ENCODE measurements around the gene FBXL7.

The FBXL7 gene

DNA sequence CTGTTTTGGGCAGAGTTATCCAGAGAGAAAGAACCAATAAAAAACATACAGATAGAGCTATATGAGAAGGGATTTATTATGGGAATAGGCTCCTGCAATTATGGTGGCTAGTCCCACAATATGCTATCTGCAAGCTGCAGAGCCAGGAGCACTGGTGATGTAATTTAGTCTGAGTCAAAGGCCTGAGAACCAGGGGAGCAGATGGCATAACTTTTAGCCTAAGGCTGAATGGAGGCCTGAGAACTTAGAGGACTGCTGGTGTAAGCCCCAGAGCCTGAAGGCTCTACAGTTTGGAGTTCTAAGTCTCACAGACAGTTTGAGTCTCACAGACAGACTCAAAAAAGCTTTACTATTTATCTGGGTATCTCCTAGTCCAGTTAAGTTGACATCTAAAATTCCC is 263.8 kb downstream of the FBXL7 start:
- Mint-ChIP-seq H3K27me3 (ENCODE audit: low read depth) (no peaks in the 10 kb centered on the region), H3K36me3 (ENCODE audit: low read depth) (no peaks in the 10 kb centered on the region), H3K4me1 (ENCODE audit: low read depth) (no peaks in the 10 kb centered on the region), H3K27ac (no peak overlapping the region), H3K9me3 (peaks cover 25% of the 10 kb centered on the region), H3K4me3 (no peak overlapping the region)
- DNase-seq (ENCODE audit: low spot score) = no peak

DNA sequence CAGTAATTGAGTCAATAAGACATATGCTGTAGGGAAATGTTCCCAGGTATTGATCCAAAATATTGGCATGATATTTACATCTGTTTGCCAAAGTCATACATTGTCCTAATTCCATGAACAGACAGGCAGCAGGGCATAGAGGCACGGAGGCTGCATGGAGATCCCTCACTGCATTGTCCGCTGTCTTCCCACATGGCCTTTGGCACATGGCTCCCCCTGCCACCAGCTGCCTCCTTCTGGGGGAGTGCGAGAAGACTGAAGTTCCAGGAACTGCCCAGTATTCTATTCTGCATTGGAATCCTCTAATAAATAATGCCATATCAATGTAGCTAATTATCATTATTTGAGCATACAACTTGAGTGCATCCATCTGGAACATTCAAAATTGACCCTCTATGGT is 269.0 kb downstream of the FBXL7 start:
- Mint-ChIP-seq H3K4me3 (no peak overlapping the region), H3K27ac (no peak overlapping the region), H3K27me3 (ENCODE audit: low read depth) (no peaks in the 10 kb centered on the region)

GRCh38 chr5:15772131-15772530 is 272.2 kb downstream of the FBXL7 start:
- peaks cover 22% of the 10 kb centered on the region for H3K9me3 Mint-ChIP-seq
- H3K27me3 Mint-ChIP-seq (ENCODE audit: low read depth) = no peaks in the 10 kb centered on the region
- no peaks in the 10 kb centered on the region for H3K4me1 Mint-ChIP-seq (ENCODE audit: low read depth)
- no peaks in the 10 kb centered on the region for H3K36me3 Mint-ChIP-seq (ENCODE audit: low read depth)
- H3K27ac Mint-ChIP-seq = no peak overlapping the region
- no peak for DNase-seq (ENCODE audit: low spot score)
- H3K4me3 Mint-ChIP-seq = no peak overlapping the region

More for the DNA sequence above, 269.0 kb downstream of the FBXL7 start:
- H3K4me1 Mint-ChIP-seq (ENCODE audit: low read depth) = no peaks in the 10 kb centered on the region
- peaks cover 33% of the 10 kb centered on the region for H3K9me3 Mint-ChIP-seq
- DNase-seq (ENCODE audit: low spot score) = no peak
- no peaks in the 10 kb centered on the region for H3K36me3 Mint-ChIP-seq (ENCODE audit: low read depth)

DNA sequence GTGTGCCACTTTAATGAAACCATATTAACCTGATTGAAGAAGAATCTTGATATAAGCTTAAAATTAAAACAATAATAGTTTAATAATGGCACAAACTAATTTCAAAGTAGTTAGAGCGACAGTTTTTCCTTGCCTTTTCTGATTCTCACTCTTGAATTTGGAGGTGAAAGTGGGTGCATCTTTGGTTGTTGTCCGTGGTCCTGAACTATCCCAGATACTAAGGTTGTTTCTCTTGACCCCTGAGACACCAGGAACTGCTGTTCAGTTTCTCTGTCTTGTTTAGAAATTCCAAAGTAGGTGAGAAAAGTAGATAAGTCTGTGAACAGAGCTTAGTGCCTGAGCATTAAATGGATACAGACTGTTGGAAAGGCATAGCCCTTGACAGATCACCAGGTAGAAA is 274.7 kb downstream of the FBXL7 start:
- Mint-ChIP-seq H3K4me3 (no peak overlapping the region), H3K27ac (no peak overlapping the region), H3K27me3 (ENCODE audit: low read depth) (no peaks in the 10 kb centered on the region), H3K9me3 (peaks cover 23% of the 10 kb centered on the region), H3K4me1 (ENCODE audit: low read depth) (no peaks in the 10 kb centered on the region), H3K36me3 (ENCODE audit: low read depth) (no peaks in the 10 kb centered on the region)
- DNase-seq (ENCODE audit: low spot score) = no peak

GRCh38 chr5:15776346-15776745 is 276.4 kb downstream of the FBXL7 start:
- no peaks in the 10 kb centered on the region for H3K27me3 Mint-ChIP-seq (ENCODE audit: low read depth)
- no peak overlapping the region for H3K27ac Mint-ChIP-seq
- H3K4me3 Mint-ChIP-seq = no peak overlapping the region
- H3K36me3 Mint-ChIP-seq (ENCODE audit: low read depth) = no peaks in the 10 kb centered on the region
- H3K9me3 Mint-ChIP-seq = peaks cover 18% of the 10 kb centered on the region
- H3K4me1 Mint-ChIP-seq (ENCODE audit: low read depth) = no peaks in the 10 kb centered on the region
- no peak for DNase-seq (ENCODE audit: low spot score)

- DNase-seq (ENCODE audit: low spot score) = no peak
- Mint-ChIP-seq H3K4me1 (ENCODE audit: low read depth) (no peaks in the 10 kb centered on the region), H3K27ac (no peak overlapping the region), H3K27me3 (ENCODE audit: low read depth) (no peaks in the 10 kb centered on the region), H3K4me3 (no peak overlapping the region), H3K36me3 (ENCODE audit: low read depth) (no peaks in the 10 kb centered on the region), H3K9me3 (peaks cover 11% of the 10 kb centered on the region)
Observed at GRCh38 chr5:15783734-15784133, 283.8 kb downstream of the FBXL7 start.

GRCh38 chr5:15785531-15785981 is 285.6 kb downstream of the FBXL7 start:
- Mint-ChIP-seq H3K9me3 (peaks cover 7% of the 10 kb centered on the region), H3K4me1 (ENCODE audit: low read depth) (no peaks in the 10 kb centered on the region), H3K27ac (no peak overlapping the region), H3K36me3 (ENCODE audit: low read depth) (no peaks in the 10 kb centered on the region), H3K4me3 (no peak overlapping the region), H3K27me3 (ENCODE audit: low read depth) (no peaks in the 10 kb centered on the region)
- no peak for DNase-seq (ENCODE audit: low spot score)

DNA sequence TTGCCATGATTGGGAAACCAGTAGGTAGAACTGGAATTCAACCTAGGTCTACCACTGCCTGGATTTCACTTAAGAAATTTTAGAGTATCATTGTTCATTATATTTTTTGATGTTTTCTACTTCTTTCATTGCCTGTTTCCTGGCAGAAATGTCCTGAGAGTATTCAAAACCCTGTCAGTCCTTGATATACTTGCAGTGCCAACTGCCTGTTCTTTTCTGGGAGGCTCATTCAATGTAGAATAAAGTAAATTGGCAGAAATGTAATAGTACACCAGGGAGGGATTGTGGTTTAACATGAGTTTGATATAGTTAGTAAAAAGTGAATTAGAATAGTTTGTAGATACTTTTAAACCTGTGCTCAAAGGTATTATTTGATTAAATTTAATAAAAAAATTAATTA is 286.3 kb downstream of the FBXL7 start:
- Mint-ChIP-seq H3K4me3 (no peak overlapping the region), H3K27ac (no peak overlapping the region), H3K36me3 (ENCODE audit: low read depth) (no peaks in the 10 kb centered on the region), H3K9me3 (peaks cover 3% of the 10 kb centered on the region), H3K27me3 (ENCODE audit: low read depth) (no peaks in the 10 kb centered on the region), H3K4me1 (ENCODE audit: low read depth) (no peaks in the 10 kb centered on the region)
- no peak for DNase-seq (ENCODE audit: low spot score)

DNA sequence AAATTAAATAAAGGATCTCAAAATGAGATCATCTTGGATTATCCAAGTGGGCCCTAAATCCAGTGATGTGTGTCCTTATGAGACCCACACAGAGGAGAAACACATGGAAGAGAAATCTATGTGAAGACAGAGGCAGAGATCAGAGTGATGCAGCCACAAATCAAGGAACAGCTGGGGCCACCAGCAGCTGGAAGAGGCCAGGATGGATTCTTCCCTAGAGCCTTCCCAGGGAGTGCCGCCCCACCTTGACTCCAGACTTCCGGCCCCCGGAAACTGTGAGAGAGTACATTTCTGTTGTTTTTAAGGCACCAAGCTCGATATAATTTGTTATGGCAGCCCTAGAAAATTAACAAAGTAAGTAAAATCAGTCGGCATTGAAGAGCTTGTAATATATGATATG is 286.9 kb downstream of the FBXL7 start:
- Mint-ChIP-seq H3K9me3 (peaks cover 4% of the 10 kb centered on the region), H3K27ac (no peak overlapping the region), H3K36me3 (ENCODE audit: low read depth) (no peaks in the 10 kb centered on the region), H3K4me1 (ENCODE audit: low read depth) (no peaks in the 10 kb centered on the region), H3K27me3 (ENCODE audit: low read depth) (no peaks in the 10 kb centered on the region), H3K4me3 (no peak overlapping the region)
- DNase-seq (ENCODE audit: low spot score) = no peak

GRCh38 chr5:15787681-15788080 is 287.7 kb downstream of the FBXL7 start:
- H3K4me1 Mint-ChIP-seq (ENCODE audit: low read depth) = no peaks in the 10 kb centered on the region
- no peak for DNase-seq (ENCODE audit: low spot score)
- peaks cover 4% of the 10 kb centered on the region for H3K9me3 Mint-ChIP-seq
- no peaks in the 10 kb centered on the region for H3K36me3 Mint-ChIP-seq (ENCODE audit: low read depth)
- no peak overlapping the region for H3K27ac Mint-ChIP-seq
- H3K4me3 Mint-ChIP-seq = no peak overlapping the region
- H3K27me3 Mint-ChIP-seq (ENCODE audit: low read depth) = no peaks in the 10 kb centered on the region

DNA sequence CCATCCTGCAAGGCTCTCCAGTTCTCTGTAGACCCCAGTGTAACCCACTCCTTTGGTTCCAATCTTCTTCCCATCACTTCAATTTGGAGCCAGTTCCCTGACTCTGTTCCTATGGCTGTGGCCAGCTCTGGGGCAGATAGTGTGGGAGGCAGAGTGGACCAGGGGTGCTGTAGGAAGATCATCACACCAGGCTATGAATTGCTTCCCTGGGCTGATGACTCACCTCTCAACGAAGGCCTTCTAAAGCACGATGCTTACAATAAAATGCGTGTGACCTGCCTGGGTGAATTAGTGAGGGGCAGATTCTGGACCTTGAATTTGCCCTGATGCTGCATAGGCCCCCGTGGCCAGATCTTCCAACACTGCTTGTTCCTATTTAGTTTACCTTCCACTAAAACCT is 289.7 kb downstream of the FBXL7 start:
- no peak overlapping the region for H3K27ac Mint-ChIP-seq
- no peak for DNase-seq (ENCODE audit: low spot score)
- H3K9me3 Mint-ChIP-seq = peaks cover 4% of the 10 kb centered on the region
- no peaks in the 10 kb centered on the region for H3K4me1 Mint-ChIP-seq (ENCODE audit: low read depth)
- H3K4me3 Mint-ChIP-seq = no peak overlapping the region
- H3K27me3 Mint-ChIP-seq (ENCODE audit: low read depth) = no peaks in the 10 kb centered on the region
- no peaks in the 10 kb centered on the region for H3K36me3 Mint-ChIP-seq (ENCODE audit: low read depth)

DNA sequence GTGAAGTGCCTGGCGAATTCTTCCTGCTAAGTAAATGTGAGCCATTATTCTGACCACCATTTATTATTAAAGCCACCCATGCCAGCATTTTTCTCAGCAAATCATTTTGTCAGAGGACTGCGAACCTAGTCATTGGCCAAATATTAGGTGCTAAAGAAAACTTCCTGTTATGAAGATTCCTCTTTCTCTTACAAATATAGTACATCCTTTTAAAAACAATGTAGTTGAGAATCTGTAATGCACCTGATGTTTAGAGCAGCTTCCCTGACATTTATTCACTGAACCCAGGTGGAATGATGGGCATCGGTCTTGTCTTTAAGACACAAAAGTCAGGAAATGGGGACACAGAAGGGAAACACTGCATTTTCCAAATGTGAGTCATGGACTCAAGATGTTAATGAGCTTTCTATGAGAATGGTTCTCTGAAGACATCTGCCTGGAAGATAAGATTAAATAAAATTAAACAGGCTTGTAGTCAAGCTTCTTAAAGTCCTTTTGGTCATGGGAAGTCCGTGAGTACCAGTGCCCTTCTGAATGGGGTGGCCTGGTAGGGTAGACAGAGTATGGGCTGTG is 290.6 kb downstream of the FBXL7 start:
- H3K27ac Mint-ChIP-seq = no peak overlapping the region
- H3K4me3 Mint-ChIP-seq = no peak overlapping the region
- H3K9me3 Mint-ChIP-seq = peaks cover 4% of the 10 kb centered on the region
- no peaks in the 10 kb centered on the region for H3K36me3 Mint-ChIP-seq (ENCODE audit: low read depth)
- no peak for DNase-seq (ENCODE audit: low spot score)
- H3K27me3 Mint-ChIP-seq (ENCODE audit: low read depth) = no peaks in the 10 kb centered on the region
- H3K4me1 Mint-ChIP-seq (ENCODE audit: low read depth) = no peaks in the 10 kb centered on the region

- no peaks in the 10 kb centered on the region for H3K27me3 Mint-ChIP-seq (ENCODE audit: low read depth)
- no peak overlapping the region for H3K4me3 Mint-ChIP-seq
- no peaks in the 10 kb centered on the region for H3K4me1 Mint-ChIP-seq (ENCODE audit: low read depth)
- no peak for DNase-seq (ENCODE audit: low spot score)
- no peaks in the 10 kb centered on the region for H3K36me3 Mint-ChIP-seq (ENCODE audit: low read depth)
- no peak overlapping the region for H3K27ac Mint-ChIP-seq
- H3K9me3 Mint-ChIP-seq = peaks cover 4% of the 10 kb centered on the region
Observed at GRCh38 chr5:15791274-15791673, 291.3 kb downstream of the FBXL7 start.

DNA sequence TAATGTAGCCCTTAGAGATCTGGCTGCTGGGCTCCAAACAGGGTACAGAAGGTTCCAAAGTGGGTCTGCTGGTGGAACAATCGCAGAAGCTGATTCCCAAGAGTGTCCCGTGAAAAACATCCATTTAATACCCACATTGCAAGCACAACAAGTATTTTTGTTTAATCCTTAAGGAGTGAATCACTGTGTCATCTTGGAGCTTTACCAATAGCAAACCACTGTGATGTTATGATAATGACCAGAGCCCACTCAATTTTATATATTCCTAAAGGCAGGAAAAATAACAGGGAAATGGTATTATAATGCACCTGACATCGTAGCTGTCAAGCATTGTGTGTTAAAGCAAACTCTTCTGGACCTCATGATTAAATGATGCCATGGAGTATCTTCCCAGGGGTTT is 291.9 kb downstream of the FBXL7 start:
- peaks cover 4% of the 10 kb centered on the region for H3K9me3 Mint-ChIP-seq
- H3K4me1 Mint-ChIP-seq (ENCODE audit: low read depth) = no peaks in the 10 kb centered on the region
- no peak overlapping the region for H3K27ac Mint-ChIP-seq
- H3K4me3 Mint-ChIP-seq = no peak overlapping the region
- H3K36me3 Mint-ChIP-seq (ENCODE audit: low read depth) = no peaks in the 10 kb centered on the region
- no peaks in the 10 kb centered on the region for H3K27me3 Mint-ChIP-seq (ENCODE audit: low read depth)
- no peak for DNase-seq (ENCODE audit: low spot score)

Data from T-helper 2 cell treated with Interferon-gamma antibody and Interleukin-4, amounts not matched to agents 5 μg/mL and 100 μg/mL, for 36 hours (primary cell).